Right atrium auricular region (tissue), 2 donors: Measurements from ENCODE around the gene KRTAP10-5. TPM values are rescaled to one million over a fixed set of nuclear protein-coding genes. Genes with fewer than 3 reads are reported as not detected.
"Not testable (repeated sequence)": the region's sequence is repeated elsewhere in the genome, so short reads cannot be mapped to it uniquely, and the experiment has no call there.

ENCODE experiments used
- DNase-seq: peaks from one replicate; pipeline ENCODE4 v3.0.0-alpha.2; 2019; ENCODE audit warnings: low spot score
- H3K27ac ChIP-seq, 2 donors: fragments of 200-600 bp; sonication (generic); 1 replicate in 1 of 2; 2 replicates in 1 of 2; pipeline ENCODE4 v1.5.1; 2016 to 2019
- H3K27me3 ChIP-seq, 2 donors: fragments of 200-600 bp; sonication (generic); one replicate each; pipeline versions ENCODE4 v1.5.1 to v1.6.0; 2017 to 2019
- H3K36me3 ChIP-seq: fragments of 200-600 bp; sonication (generic); one replicate; pipeline ENCODE4 v1.5.1; 2016
- H3K4me1 ChIP-seq, 2 donors: fragments of 200-600 bp; sonication (generic); one replicate each; pipeline versions ENCODE4 v1.5.1 to v1.6.0; 2017 to 2019
- H3K4me3 ChIP-seq, 2 donors: fragments of 200-600 bp; sonication (generic); 1 replicate in 1 of 2; 2 replicates in 1 of 2; pipeline ENCODE4 v1.5.1; 2017 to 2019; ENCODE audit warnings: mild to moderate bottlenecking in 1 of 2, moderate library complexity in 1 of 2
- H3K9me3 ChIP-seq, 2 donors: fragments of 200-600 bp; sonication (generic); one replicate each; pipeline ENCODE4 v1.5.1; 2019
- CTCF ChIP-seq, 2 donors: fragments of 200-600 bp; sonication (generic); IDR thresholded peaks; one replicate each; pipeline ENCODE4 v1.5.1; 2019; ENCODE audit warnings: antibody characterized with exemption in 2 of 2
- total RNA-seq, 2 donors: library from RNA; depleted of rRNA; stranded (reverse); fragments of >200 nt; gene quantifications; one replicate each; pipeline ENCODE4 v1.1.0, GENCODE V29; 2016

Gene KRTAP10-5
- not detected for total RNA-seq

GRCh38 chr21:44580231-44580821, at the start of gene KRTAP10-5:
Gene KRTAP10-5, minus strand, starts transcription at chr21:44580604. Its CDS starts 26 bp downstream, at chr21:44580578.
- H3K27ac ChIP-seq, H3K36me3 ChIP-seq, H3K27me3 ChIP-seq, H3K4me3 ChIP-seq, H3K4me1 ChIP-seq: not testable (repeated sequence)
- DNase-seq, result peak; percentile 11
- H3K9me3 ChIP-seq, result peaks cover 0 to 23% of the 10 kb centered on the region in 2 donors

- no peaks in the 10 kb centered on the region for H3K27me3 ChIP-seq
- no peaks in the 10 kb centered on the region for H3K4me1 ChIP-seq
- peaks cover 6 to 44% of the 10 kb centered on the region in 2 donors for H3K9me3 ChIP-seq
- H3K27ac ChIP-seq, result no peak overlapping the region
- peak; percentile 40 for DNase-seq
- no peaks in the 10 kb centered on the region for H3K36me3 ChIP-seq
- no peak for TF ChIP-seq CTCF (IDR thresholded peaks at IDR 0.05)
- H3K4me3 ChIP-seq, result no peak overlapping the region
Measured at GRCh38 chr21:44628707-44629391, 48.4 kb upstream of the KRTAP10-5 start.

GRCh38 chr21:44627831-44628233, 47.4 kb upstream of the KRTAP10-5 start:
- not testable (repeated sequence) for H3K4me3 ChIP-seq, H3K36me3 ChIP-seq, H3K27me3 ChIP-seq, DNase-seq, H3K4me1 ChIP-seq, H3K27ac ChIP-seq
- peaks cover 6 to 48% of the 10 kb centered on the region in 2 donors for H3K9me3 ChIP-seq

- H3K27ac ChIP-seq, H3K36me3 ChIP-seq, H3K4me3 ChIP-seq, H3K4me1 ChIP-seq, DNase-seq, H3K27me3 ChIP-seq: not testable (repeated sequence)
- peaks cover 5 to 45% of the 10 kb centered on the region in 2 donors for H3K9me3 ChIP-seq
Measured at GRCh38 chr21:44627181-44627822, 46.9 kb upstream of the KRTAP10-5 start.

- peaks cover 4 to 39% of the 10 kb centered on the region in 2 donors for H3K9me3 ChIP-seq
- H3K27ac ChIP-seq, result no peak within 1 kb of the TSS
- H3K36me3 ChIP-seq, result no peaks in the 10 kb centered on the region
- DNase-seq, result peak; percentile 40
- H3K4me3 ChIP-seq, result no peak within 1 kb of the TSS
- H3K27me3 ChIP-seq, result no peaks in the 10 kb centered on the region
- H3K4me1 ChIP-seq, result no peaks in the 10 kb centered on the region
- no peak for TF ChIP-seq CTCF (IDR thresholded peaks at IDR 0.05)
Measured at GRCh38 chr21:44626673-44627143, 46.3 kb upstream of the KRTAP10-5 start, which contains the start of gene KRTAP10-9. Gene KRTAP10-9, plus strand, starts transcription at chr21:44627093. Its CDS starts 79 bp downstream, at chr21:44627172.

GRCh38 chr21:44626262-44626661, 45.9 kb upstream of the KRTAP10-5 start:
- H3K36me3 ChIP-seq, result no peaks in the 10 kb centered on the region
- no peak for TF ChIP-seq CTCF (IDR thresholded peaks at IDR 0.05)
- no peak overlapping the region for H3K4me3 ChIP-seq
- peaks cover 2 to 34% of the 10 kb centered on the region in 2 donors for H3K9me3 ChIP-seq
- no peaks in the 10 kb centered on the region for H3K27me3 ChIP-seq
- no peak overlapping the region for H3K27ac ChIP-seq
- no peaks in the 10 kb centered on the region for H3K4me1 ChIP-seq
- DNase-seq, result no peak

GRCh38 chr21:44625756-44626155, 45.4 kb upstream of the KRTAP10-5 start:
- no peak for TF ChIP-seq CTCF (IDR thresholded peaks at IDR 0.05)
- Histone ChIP-seq H3K4me1 (no peaks in the 10 kb centered on the region), H3K27ac (no peak overlapping the region), H3K36me3 (no peaks in the 10 kb centered on the region), H3K4me3 (no peak overlapping the region), H3K27me3 (no peaks in the 10 kb centered on the region), H3K9me3 (peaks cover 0 to 29% of the 10 kb centered on the region in 2 donors)
- DNase-seq, result peak; percentile 46
